ENCODE measurements around the gene MUC4. TPM values are rescaled to one million over a fixed set of nuclear protein-coding genes. Genes with fewer than 3 reads are reported as not detected.
"Not testable (repeated sequence)": the region's sequence is repeated elsewhere in the genome, so short reads cannot be mapped to it uniquely, and the experiment has no call there.

Gene MUC4
- polyA plus RNA-seq, 1 donor, result 4.4 TPM

- not testable (repeated sequence) for H3K27me3 ChIP-seq (ENCODE audit: control insufficient read depth, insufficient read depth, low read length); H3K4me3 ChIP-seq (ENCODE audit: low read length); H3K9me3 ChIP-seq (ENCODE audit: control insufficient read depth, low read depth, low read length); H3K4me1 ChIP-seq (ENCODE audit: control insufficient read depth, insufficient read depth, low read length); H3K27ac ChIP-seq (ENCODE audit: low read length); DNase-seq
- peaks cover 13% of the 10 kb centered on the region for H3K36me3 ChIP-seq (ENCODE audit: control insufficient read depth, insufficient read depth, low read length)
- no CpG with 5 or more reads among the region's 6 CpGs for WGBS (ENCODE audit: insufficient coverage, low lambda C conversion rate)
These were observed 73.9 kb downstream of the MUC4 start for GRCh38 chr3:195737782-195738181.

GRCh38 chr3:195736866-195737490, 74.8 kb downstream of the MUC4 start:
- no peaks in the 10 kb centered on the region for H3K27me3 ChIP-seq (ENCODE audit: control insufficient read depth, insufficient read depth, low read length)
- no peaks in the 10 kb centered on the region for H3K9me3 ChIP-seq (ENCODE audit: control insufficient read depth, low read depth, low read length)
- WGBS (ENCODE audit: insufficient coverage, low lambda C conversion rate), result no CpG with 5 or more reads among the region's 12 CpGs
- no peak overlapping the region for H3K27ac ChIP-seq (ENCODE audit: low read length)
- no peak for DNase-seq
- H3K4me3 ChIP-seq (ENCODE audit: low read length), result no peak overlapping the region
- H3K36me3 ChIP-seq (ENCODE audit: control insufficient read depth, insufficient read depth, low read length), result peaks cover 13% of the 10 kb centered on the region
- H3K4me1 ChIP-seq (ENCODE audit: control insufficient read depth, insufficient read depth, low read length), result no peaks in the 10 kb centered on the region

DNA sequence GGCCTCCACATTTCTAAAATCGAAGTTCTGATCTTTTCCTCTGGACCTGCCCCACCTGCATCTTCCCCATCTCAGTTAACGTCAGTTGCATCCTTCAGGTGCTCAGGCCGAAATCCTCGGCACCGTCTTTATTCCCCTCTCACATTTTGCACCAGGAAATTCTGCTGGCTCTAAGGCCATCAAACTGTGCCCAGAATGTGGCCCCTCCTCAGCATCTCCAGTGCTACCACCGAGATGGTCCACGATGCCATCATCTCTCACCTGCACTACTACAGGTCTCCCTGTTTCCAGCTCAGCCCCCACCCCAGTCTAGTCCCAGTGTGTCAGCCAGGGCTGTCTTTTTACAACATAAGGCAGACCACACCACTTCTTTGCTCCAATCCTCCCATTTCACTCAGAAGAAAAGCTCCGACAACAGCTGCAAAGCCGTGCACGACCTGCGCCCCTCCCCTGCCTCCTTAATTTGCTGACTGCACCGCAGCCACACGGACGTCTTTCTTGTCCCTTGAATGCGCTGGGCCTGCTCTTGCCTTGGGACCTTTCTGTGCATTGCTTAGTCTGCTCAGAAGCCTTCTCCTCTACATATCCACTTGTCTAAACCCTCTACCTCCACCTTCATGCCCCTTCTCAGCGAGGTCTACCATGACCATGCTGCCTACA, 76.6 kb downstream of the MUC4 start:
- Histone ChIP-seq H3K4me3 (ENCODE audit: low read length) (no peak overlapping the region), H3K27ac (ENCODE audit: low read length) (no peak overlapping the region), H3K27me3 (ENCODE audit: control insufficient read depth, insufficient read depth, low read length) (no peaks in the 10 kb centered on the region), H3K4me1 (ENCODE audit: control insufficient read depth, insufficient read depth, low read length) (peaks cover under 1% of the 10 kb centered on the region), H3K36me3 (ENCODE audit: control insufficient read depth, insufficient read depth, low read length) (peaks cover 24% of the 10 kb centered on the region), H3K9me3 (ENCODE audit: control insufficient read depth, low read depth, low read length) (no peaks in the 10 kb centered on the region)
- 86% methylated on average over 1 of the region's 16 CpGs for WGBS (ENCODE audit: insufficient coverage, low lambda C conversion rate)
- no peak for DNase-seq

GRCh38 chr3:195732940-195733339, 78.8 kb downstream of the MUC4 start:
- WGBS (ENCODE audit: insufficient coverage, low lambda C conversion rate), result no CpG with 5 or more reads among the region's 12 CpGs
- Histone ChIP-seq H3K4me1 (ENCODE audit: control insufficient read depth, insufficient read depth, low read length) (peaks cover 18% of the 10 kb centered on the region), H3K27ac (ENCODE audit: low read length) (no peak overlapping the region), H3K36me3 (ENCODE audit: control insufficient read depth, insufficient read depth, low read length) (peaks cover 31% of the 10 kb centered on the region), H3K9me3 (ENCODE audit: control insufficient read depth, low read depth, low read length) (no peaks in the 10 kb centered on the region), H3K4me3 (ENCODE audit: low read length) (no peak overlapping the region), H3K27me3 (ENCODE audit: control insufficient read depth, insufficient read depth, low read length) (no peaks in the 10 kb centered on the region)
- DNase-seq, result no peak

DNA sequence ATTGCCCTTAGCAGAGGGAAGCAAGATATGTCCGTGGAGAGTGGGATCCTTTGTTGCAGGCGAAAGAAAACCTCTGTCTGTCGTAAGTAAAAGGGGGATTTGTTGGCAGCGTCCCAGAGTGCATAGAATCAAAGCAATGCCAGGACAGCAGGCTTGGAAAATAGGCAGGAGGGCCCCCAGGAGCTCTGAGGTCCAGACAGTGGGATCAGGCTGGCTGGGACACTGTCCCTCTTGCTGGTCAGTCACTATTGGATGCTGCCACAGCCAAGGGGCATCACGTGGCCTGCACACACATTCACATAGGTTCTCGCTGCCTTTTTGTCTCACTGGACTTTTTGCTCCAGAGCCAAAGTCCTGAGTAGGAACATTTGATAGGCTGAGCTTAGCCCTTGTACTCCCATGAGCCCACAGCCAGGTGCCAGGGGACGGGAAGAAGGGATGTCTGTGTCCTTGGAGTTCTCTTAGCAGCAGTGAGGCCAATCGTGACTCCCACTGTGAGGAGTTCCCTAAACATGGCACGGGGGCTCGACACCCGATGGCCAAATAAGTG, 80.3 kb downstream of the MUC4 start:
- Histone ChIP-seq H3K27ac (ENCODE audit: low read length) (no peak overlapping the region), H3K9me3 (ENCODE audit: control insufficient read depth, low read depth, low read length) (no peaks in the 10 kb centered on the region), H3K36me3 (ENCODE audit: control insufficient read depth, insufficient read depth, low read length) (peaks cover 31% of the 10 kb centered on the region), H3K27me3 (ENCODE audit: control insufficient read depth, insufficient read depth, low read length) (no peaks in the 10 kb centered on the region), H3K4me1 (ENCODE audit: control insufficient read depth, insufficient read depth, low read length) (peaks cover 25% of the 10 kb centered on the region), H3K4me3 (ENCODE audit: low read length) (no peak overlapping the region)
- 100% methylated on average over 1 of the region's 11 CpGs for WGBS (ENCODE audit: insufficient coverage, low lambda C conversion rate)
- no peak for DNase-seq

DNA sequence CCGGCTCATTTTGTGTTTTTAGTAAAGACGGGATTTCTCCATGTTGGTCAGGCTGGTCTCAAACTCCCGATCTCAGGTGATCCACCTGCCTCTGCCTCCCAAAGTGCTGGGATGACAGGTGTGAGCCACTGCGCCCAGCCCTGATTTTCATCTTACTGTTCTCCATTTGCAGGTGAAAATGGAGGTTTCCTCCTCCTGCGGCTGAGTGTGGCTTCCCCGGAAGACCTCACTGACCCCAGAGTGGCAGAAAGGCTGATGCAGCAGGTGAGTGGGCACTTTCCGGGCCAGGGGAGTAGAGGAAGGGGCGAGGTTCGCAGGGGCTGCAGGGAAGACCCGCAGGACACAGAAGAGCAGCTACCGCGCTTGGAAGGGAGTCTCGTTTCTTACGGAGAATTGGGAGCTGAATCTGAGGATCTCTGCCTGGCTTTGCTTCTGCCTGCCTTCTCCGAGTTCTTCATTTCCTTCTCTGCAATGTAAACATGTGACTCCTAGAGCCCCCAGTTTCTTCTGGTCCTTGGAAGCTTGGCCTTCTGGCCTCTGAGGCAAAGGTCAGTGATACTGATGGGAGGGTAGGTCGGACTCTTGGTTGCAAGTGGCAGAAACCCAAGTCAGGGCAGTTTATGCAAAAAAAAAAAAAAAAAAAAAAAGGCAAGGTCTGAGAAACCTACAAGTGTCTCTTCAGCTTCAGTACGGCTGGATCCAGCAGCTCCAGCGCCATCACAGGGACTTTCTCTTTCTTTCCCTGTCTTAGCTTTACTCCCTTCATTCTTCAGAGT, 82.1 kb downstream of the MUC4 start:
- Histone ChIP-seq H3K9me3 (ENCODE audit: control insufficient read depth, low read depth, low read length) (peaks cover 2% of the 10 kb centered on the region), H3K27me3 (ENCODE audit: control insufficient read depth, insufficient read depth, low read length) (no peaks in the 10 kb centered on the region), H3K27ac (ENCODE audit: low read length) (peak overlapping the region; percentile 47), H3K36me3 (ENCODE audit: control insufficient read depth, insufficient read depth, low read length) (peaks cover 24% of the 10 kb centered on the region), H3K4me3 (ENCODE audit: low read length) (no peak overlapping the region), H3K4me1 (ENCODE audit: control insufficient read depth, insufficient read depth, low read length) (peaks cover 25% of the 10 kb centered on the region)
- peak in 1 of 2 donors; percentile 51 for DNase-seq
- 91% methylated on average over 8 of the region's 18 CpGs for WGBS (ENCODE audit: insufficient coverage, low lambda C conversion rate)

DNA sequence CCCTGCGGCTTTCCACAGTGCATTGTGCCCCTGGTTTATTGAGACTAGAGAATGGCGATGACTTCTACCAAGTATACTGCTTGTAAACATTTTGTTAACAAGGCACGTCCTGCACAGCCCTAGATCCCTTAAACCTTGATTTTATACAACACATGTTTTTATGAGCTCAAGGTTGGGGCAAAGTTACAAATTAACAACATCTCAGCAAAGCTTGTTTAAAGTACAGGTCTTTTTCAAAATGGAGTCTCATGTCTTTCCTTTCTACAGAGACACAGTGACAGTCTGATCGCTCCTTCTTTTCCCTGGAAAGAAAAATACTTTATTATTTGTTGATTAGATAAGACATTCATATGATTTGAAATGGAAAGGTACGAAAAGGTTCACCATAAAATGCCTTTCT, 82.9 kb downstream of the MUC4 start:
- H3K27me3 ChIP-seq (ENCODE audit: control insufficient read depth, insufficient read depth, low read length); H3K9me3 ChIP-seq (ENCODE audit: control insufficient read depth, low read depth, low read length); H3K4me3 ChIP-seq (ENCODE audit: low read length): not testable (repeated sequence)
- 37% methylated on average over 3 of the region's 5 CpGs for WGBS (ENCODE audit: insufficient coverage, low lambda C conversion rate)
- Histone ChIP-seq H3K36me3 (ENCODE audit: control insufficient read depth, insufficient read depth, low read length) (peaks cover 21% of the 10 kb centered on the region), H3K27ac (ENCODE audit: low read length) (peak overlapping the region; percentile 47), H3K4me1 (ENCODE audit: control insufficient read depth, insufficient read depth, low read length) (peaks cover 25% of the 10 kb centered on the region)
- DNase-seq, result peak in 1 of 2 donors; percentile 81

DNA sequence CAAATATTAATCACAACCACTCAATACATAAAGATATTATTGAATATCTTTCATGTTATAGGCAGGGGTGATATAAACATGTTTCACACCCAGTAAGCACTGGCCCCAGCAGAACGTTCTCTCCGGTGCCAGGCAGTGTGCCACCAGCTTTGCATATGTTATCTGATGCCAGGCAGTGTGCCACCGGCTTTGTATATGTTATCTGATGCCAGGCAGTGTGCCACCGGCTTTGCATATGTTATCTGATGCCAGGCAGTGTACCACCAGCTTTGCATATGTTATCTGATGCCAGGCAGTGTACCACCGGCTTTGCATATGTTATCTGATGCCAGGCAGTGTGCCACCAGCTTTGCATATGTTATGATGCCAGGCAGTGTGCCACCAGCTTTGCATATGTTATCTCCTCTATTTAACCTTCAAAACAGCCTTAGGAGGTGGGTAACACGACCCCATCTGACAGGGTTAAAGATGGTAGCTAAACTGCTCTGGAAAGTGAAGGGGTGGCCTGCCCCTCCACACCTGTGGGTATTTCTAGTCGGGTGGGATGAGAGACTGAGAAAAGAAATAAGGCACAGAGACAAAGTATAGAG, 84.0 kb downstream of the MUC4 start:
- H3K27me3 ChIP-seq (ENCODE audit: control insufficient read depth, insufficient read depth, low read length), result no peaks in the 10 kb centered on the region
- peak overlapping the region; percentile 26 for H3K27ac ChIP-seq (ENCODE audit: low read length)
- no peak for DNase-seq
- H3K4me1 ChIP-seq (ENCODE audit: control insufficient read depth, insufficient read depth, low read length), result peaks cover 27% of the 10 kb centered on the region
- H3K4me3 ChIP-seq (ENCODE audit: low read length), result no peak overlapping the region
- peaks cover 17% of the 10 kb centered on the region for H3K36me3 ChIP-seq (ENCODE audit: control insufficient read depth, insufficient read depth, low read length)
- WGBS (ENCODE audit: insufficient coverage, low lambda C conversion rate), result 63% methylated on average over 1 of the region's 7 CpGs
- peaks cover 2% of the 10 kb centered on the region for H3K9me3 ChIP-seq (ENCODE audit: control insufficient read depth, low read depth, low read length)

DNA sequence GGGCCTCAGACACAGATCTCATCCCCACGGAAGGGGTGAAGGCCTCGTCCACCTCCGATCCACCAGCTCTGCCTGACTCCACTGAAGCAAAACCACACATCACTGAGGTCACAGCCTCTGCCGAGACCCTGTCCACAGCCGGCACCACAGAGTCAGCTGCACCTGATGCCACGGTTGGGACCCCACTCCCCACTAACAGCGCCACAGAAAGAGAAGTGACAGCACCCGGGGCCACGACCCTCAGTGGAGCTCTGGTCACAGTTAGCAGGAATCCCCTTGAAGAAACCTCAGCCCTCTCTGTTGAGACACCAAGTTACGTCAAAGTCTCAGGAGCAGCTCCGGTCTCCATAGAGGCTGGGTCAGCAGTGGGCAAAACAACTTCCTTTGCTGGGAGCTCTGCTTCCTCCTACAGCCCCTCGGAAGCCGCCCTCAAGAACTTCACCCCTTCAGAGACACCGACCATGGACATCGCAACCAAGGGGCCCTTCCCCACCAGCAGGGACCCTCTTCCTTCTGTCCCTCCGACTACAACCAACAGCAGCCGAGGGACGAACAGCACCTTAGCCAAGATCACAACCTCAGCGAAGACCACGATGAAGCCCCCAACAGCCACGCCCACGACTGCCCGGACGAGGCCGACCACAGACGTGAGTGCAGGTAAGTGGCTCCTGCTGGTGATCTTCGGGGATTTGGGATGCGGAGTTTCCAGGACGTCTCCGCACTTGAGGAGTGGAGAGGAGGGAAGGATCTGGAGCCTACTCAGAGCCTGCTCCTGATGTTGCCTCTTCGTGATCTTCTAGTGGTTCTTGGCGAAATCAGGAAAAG, 85.6 kb downstream of the MUC4 start:
- H3K4me1 ChIP-seq (ENCODE audit: control insufficient read depth, insufficient read depth, low read length), result peaks cover 35% of the 10 kb centered on the region
- peaks cover 13% of the 10 kb centered on the region for H3K36me3 ChIP-seq (ENCODE audit: control insufficient read depth, insufficient read depth, low read length)
- not testable (repeated sequence) for DNase-seq; H3K4me3 ChIP-seq (ENCODE audit: low read length); H3K27me3 ChIP-seq (ENCODE audit: control insufficient read depth, insufficient read depth, low read length); H3K27ac ChIP-seq (ENCODE audit: low read length); H3K9me3 ChIP-seq (ENCODE audit: control insufficient read depth, low read depth, low read length)
- WGBS (ENCODE audit: insufficient coverage, low lambda C conversion rate), result no CpG with 5 or more reads among the region's 32 CpGs

Data from large intestine (tissue), 3 donors.